ENCODE results near the gene SETD3. TPM values are rescaled to one million over a fixed set of nuclear protein-coding genes. Genes with fewer than 3 reads are reported as not detected.

SETD3 gene
- total RNA-seq, 2 donors from 2014 or later: 34.6 to 39.4 TPM

DNA sequence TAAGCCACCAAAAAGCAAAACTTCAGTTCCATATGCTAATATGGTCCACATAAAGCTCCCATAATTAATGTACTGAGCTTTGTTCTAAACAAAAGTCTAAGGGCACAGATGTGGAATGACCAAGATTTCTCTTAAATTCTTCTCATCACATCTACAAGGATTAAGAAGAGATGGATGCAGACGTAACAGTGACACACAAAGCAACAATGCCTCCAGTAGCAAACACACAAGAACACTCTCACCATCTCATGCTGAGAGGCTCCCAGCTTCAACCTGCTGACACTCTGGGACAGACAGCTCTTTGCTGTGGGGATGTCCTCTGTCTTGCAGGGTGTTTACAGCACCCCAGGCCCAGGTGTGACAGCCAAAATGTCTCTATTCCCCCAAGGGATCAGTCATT is 48.2 kb downstream of the SETD3 start:
- DNase-seq: no peak
- TF ChIP-seq, protein P1, sequence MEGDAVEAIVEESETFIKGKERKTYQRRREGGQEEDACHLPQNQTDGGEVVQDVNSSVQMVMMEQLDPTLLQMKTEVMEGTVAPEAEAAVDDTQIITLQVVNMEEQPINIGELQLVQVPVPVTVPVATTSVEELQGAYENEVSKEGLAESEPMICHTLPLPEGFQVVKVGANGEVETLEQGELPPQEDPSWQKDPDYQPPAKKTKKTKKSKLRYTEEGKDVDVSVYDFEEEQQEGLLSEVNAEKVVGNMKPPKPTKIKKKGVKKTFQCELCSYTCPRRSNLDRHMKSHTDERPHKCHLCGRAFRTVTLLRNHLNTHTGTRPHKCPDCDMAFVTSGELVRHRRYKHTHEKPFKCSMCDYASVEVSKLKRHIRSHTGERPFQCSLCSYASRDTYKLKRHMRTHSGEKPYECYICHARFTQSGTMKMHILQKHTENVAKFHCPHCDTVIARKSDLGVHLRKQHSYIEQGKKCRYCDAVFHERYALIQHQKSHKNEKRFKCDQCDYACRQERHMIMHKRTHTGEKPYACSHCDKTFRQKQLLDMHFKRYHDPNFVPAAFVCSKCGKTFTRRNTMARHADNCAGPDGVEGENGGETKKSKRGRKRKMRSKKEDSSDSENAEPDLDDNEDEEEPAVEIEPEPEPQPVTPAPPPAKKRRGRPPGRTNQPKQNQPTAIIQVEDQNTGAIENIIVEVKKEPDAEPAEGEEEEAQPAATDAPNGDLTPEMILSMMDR (IDR thresholded peaks at IDR 0.05): no peak
- TF ChIP-seq POLR2A (IDR thresholded peaks at IDR 0.05): no peak
- Histone ChIP-seq H3K27me3 (no peaks in the 10 kb centered on the region), H3K9me3 (no peaks in the 10 kb centered on the region), H3K36me3 (replicated peaks in 1 of 2; ENCODE audit: insufficient read depth in 1 of 2, low read depth in 2 of 2) (peaks cover 0 to under 1% of the 10 kb centered on the region in 2 donors), H3K4me1 (peaks cover 7% of the 10 kb centered on the region), H3K4me3 (no peak overlapping the region), H3K27ac (no peak overlapping the region)
- intact Hi-C loops (cut with DNase I): no loop called here
- ATAC-seq: no peak
- WGBS, 2 donors: 74 to 93% methylated on average over 1 of the region's 1 CpG

DNA sequence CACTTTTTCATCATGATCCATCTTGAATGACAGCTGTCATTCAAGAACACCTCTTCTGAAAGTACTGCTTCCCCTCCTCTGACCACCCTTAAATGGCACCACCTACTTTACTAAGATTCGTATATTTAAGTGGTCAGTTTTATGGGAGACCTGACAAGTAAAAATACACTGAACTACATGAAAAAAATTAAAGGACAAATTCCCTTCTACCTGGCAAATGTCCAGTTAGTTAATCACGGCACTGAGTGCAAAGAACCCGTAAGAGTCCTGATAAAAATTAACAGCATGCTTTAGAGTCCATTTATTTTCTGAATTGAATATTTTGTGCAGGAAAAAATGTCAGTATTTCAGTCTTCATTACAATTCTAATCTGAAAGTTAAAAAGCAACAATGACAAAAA is 48.7 kb downstream of the SETD3 start:
- 24% methylated on average over 3 of the region's 3 CpGs for WGBS, 2 donors

GRCh38 chr14:99430491-99430890 is 50.2 kb downstream of the SETD3 start:
- peak; percentile 83 for ATAC-seq
- TF ChIP-seq, protein P1 (IDR thresholded peaks at IDR 0.05): peak; percentile 29 to 64 (median 54)
- TF ChIP-seq POLR2A (IDR thresholded peaks at IDR 0.05): no peak
- WGBS, 2 donors: 36% methylated on average over 6 to 7 of the region's 7 CpGs
- no peaks in the 10 kb centered on the region for H3K9me3 ChIP-seq
- peaks cover 8% of the 10 kb centered on the region for H3K4me1 ChIP-seq
- intact Hi-C loops (cut with DNase I): no loop called here
- DNase-seq: peak; percentile 53 to 71 (median 62)
- H3K27me3 ChIP-seq: no peaks in the 10 kb centered on the region
- H3K4me3 ChIP-seq: no peak overlapping the region
- no peak overlapping the region for H3K27ac ChIP-seq
- H3K36me3 ChIP-seq (replicated peaks in 1 of 2; ENCODE audit: insufficient read depth in 1 of 2, low read depth in 2 of 2): no peaks in the 10 kb centered on the region

More for the DNA sequence above, 48.7 kb downstream of the SETD3 start:
- intact Hi-C loops (cut with DNase I): no loop called here
- TF ChIP-seq, protein P1 (IDR thresholded peaks at IDR 0.05): no peak
- no peak for TF ChIP-seq POLR2A (IDR thresholded peaks at IDR 0.05)
- peaks cover 7% of the 10 kb centered on the region for H3K4me1 ChIP-seq
- no peak overlapping the region for H3K4me3 ChIP-seq
- no peak overlapping the region for H3K27ac ChIP-seq
- DNase-seq: no peak
- ATAC-seq: no peak
- H3K9me3 ChIP-seq: no peaks in the 10 kb centered on the region
- H3K27me3 ChIP-seq: no peaks in the 10 kb centered on the region
- no peaks in the 10 kb centered on the region for H3K36me3 ChIP-seq (replicated peaks in 1 of 2; ENCODE audit: insufficient read depth in 1 of 2, low read depth in 2 of 2)

GRCh38 chr14:99427632-99428300 is 52.9 kb downstream of the SETD3 start:
- ATAC-seq (no peak), DNase-seq (peak in 1 of 4 donors; percentile 50)
- TF ChIP-seq POLR2A (IDR thresholded peaks at IDR 0.05): no peak
- TF ChIP-seq, protein P1 (IDR thresholded peaks at IDR 0.05): no peak
- WGBS, 2 donors: 73 to 84% methylated on average over 11 of the region's 11 CpGs
- no peaks in the 10 kb centered on the region for H3K36me3 ChIP-seq (replicated peaks in 1 of 2; ENCODE audit: insufficient read depth in 1 of 2, low read depth in 2 of 2)
- intact Hi-C loops (cut with DNase I): loop anchor here (10.0 kb wide), 1 partner anchor 103 kb away; no protein-coding TSS in a partner anchor
- peaks cover 20% of the 10 kb centered on the region for H3K4me1 ChIP-seq
- H3K4me3 ChIP-seq: no peak overlapping the region
- H3K27ac ChIP-seq: no peak overlapping the region
- H3K27me3 ChIP-seq: no peaks in the 10 kb centered on the region
- no peaks in the 10 kb centered on the region for H3K9me3 ChIP-seq
